GM21367 (cell line): ENCODE measurements around the gene OST4.

ENCODE experiments used
- ATAC-seq: cut with Tn5 transposase; IDR thresholded peaks from one replicate; pipeline ENCODE4 v1.9.1; 2021; ENCODE audit not compliant: unreplicated experiment

Gene OST4

GRCh38 chr2:27093430-27094352, 22.2 kb upstream of the OST4 start:
- no peak for ATAC-seq

GRCh38 chr2:27092696-27093429, 21.4 kb upstream of the OST4 start:
- ATAC-seq: no peak

GRCh38 chr2:27091746-27092695, 20.6 kb upstream of the OST4 start:
- ATAC-seq: no peak

GRCh38 chr2:27089111-27089954, 17.9 kb upstream of the OST4 start:
- ATAC-seq: no peak

GRCh38 chr2:27088634-27089033, 17.2 kb upstream of the OST4 start:
- no peak for ATAC-seq

- no peak for ATAC-seq
These were observed 16.5 kb upstream of the OST4 start for GRCh38 chr2:27087823-27088410.

GRCh38 chr2:27086724-27087593, 15.5 kb upstream of the OST4 start, which contains the start of gene KHK:
Gene KHK, plus strand, starts transcription at chr2:27086772. Its CDS starts 488 bp downstream, at chr2:27087260.
- ATAC-seq: no peak

- peak; percentile 59 for ATAC-seq
These were observed 14.8 kb upstream of the OST4 start for GRCh38 chr2:27086090-27086723.

- ATAC-seq: peak; percentile 6
These were observed 14.2 kb upstream of the OST4 start for GRCh38 chr2:27085673-27086089.

- ATAC-seq: no peak
These were observed 13.7 kb upstream of the OST4 start for GRCh38 chr2:27085062-27085672.

- no peak for ATAC-seq
These were observed 13.0 kb upstream of the OST4 start for GRCh38 chr2:27084297-27085061.

- ATAC-seq: no peak
These were observed 12.2 kb upstream of the OST4 start for GRCh38 chr2:27083410-27084296.

GRCh38 chr2:27082773-27083409, 11.4 kb upstream of the OST4 start:
- ATAC-seq: no peak

- no peak for ATAC-seq
These were observed 10.7 kb upstream of the OST4 start for GRCh38 chr2:27081984-27082772.

- ATAC-seq: no peak
These were observed 9.1 kb upstream of the OST4 start for GRCh38 chr2:27080603-27080936.
